GM18502 (cell line): Measurements from ENCODE around the gene TCF4.

ENCODE experiments used
- ATAC-seq: cut with Tn5 transposase; IDR thresholded peaks from one replicate; pipeline ENCODE4 v1.9.1; 2021; ENCODE audit warnings: mild to moderate bottlenecking; ENCODE audit not compliant: unreplicated experiment, poor library complexity

TCF4 gene

GRCh38 chr18:55316486-55317184 lies 271.4 kb downstream of the TCF4 start:
- no peak for ATAC-seq

- no peak for ATAC-seq
Observed at GRCh38 chr18:55314615-55315237, 273.3 kb downstream of the TCF4 start.

GRCh38 chr18:55314031-55314430 lies 274.0 kb downstream of the TCF4 start:
- ATAC-seq, result no peak

GRCh38 chr18:55310863-55311262 lies 277.1 kb downstream of the TCF4 start:
- ATAC-seq, result no peak

- no peak for ATAC-seq
Observed at GRCh38 chr18:55310044-55310676, 277.8 kb downstream of the TCF4 start.

GRCh38 chr18:55309249-55309648 lies 278.7 kb downstream of the TCF4 start:
- ATAC-seq, result no peak

- peak; percentile 50 for ATAC-seq
Observed at GRCh38 chr18:55307505-55307904, 280.5 kb downstream of the TCF4 start.

- no peak for ATAC-seq
Observed at GRCh38 chr18:55306359-55307024, 281.5 kb downstream of the TCF4 start.

- ATAC-seq, result no peak
Observed at GRCh38 chr18:55302167-55302833, 285.7 kb downstream of the TCF4 start.

- ATAC-seq, result no peak
Observed at GRCh38 chr18:55301824-55302166, 286.2 kb downstream of the TCF4 start.

- ATAC-seq, result no peak
Observed at GRCh38 chr18:55300936-55301531, 287.0 kb downstream of the TCF4 start.

- no peak for ATAC-seq
Observed at GRCh38 chr18:55300421-55300935, 287.5 kb downstream of the TCF4 start.

GRCh38 chr18:55296778-55297177 lies 291.2 kb downstream of the TCF4 start:
- ATAC-seq, result no peak

- ATAC-seq, result no peak
Observed at GRCh38 chr18:55296115-55296514, 291.9 kb downstream of the TCF4 start.

GRCh38 chr18:55290898-55291297 lies 297.1 kb downstream of the TCF4 start:
- ATAC-seq, result no peak

- ATAC-seq, result peak; percentile 76
Observed at GRCh38 chr18:55289775-55290174, 298.2 kb downstream of the TCF4 start.

GRCh38 chr18:55289048-55289447 lies 298.9 kb downstream of the TCF4 start:
- ATAC-seq, result no peak

- no peak for ATAC-seq
Observed at GRCh38 chr18:55287935-55288868, 299.8 kb downstream of the TCF4 start.
